Caco-2 (cell line): ENCODE results near the gene PADI2. TPM values are rescaled to one million over a fixed set of nuclear protein-coding genes. Genes with fewer than 3 reads are reported as not detected.

Source experiments
- Bru-seq: library from RNA; stranded (reverse); fragments of 400-500 nt; gene quantifications from one replicate; lab custom pipeline; 2021; lab: Mats Ljungman, UMichigan
- BruChase-seq, 2 experiments: library from RNA; stranded (reverse); fragments of 400-500 nt; gene quantifications; one replicate each; lab custom pipeline; 2021; lab: Mats Ljungman, UMichigan
- BruUV-seq: library from RNA; stranded (reverse); fragments of 400-500 nt; replicated peaks from 2 replicates; lab custom pipeline; 2021; lab: Mats Ljungman, UMichigan
- CTCF ChIA-PET: fragments of 300-600 bp; sonication (Branson Sonifier 250); formaldehyde crosslinking; loops from one replicate; lab custom pipeline; 2022; ENCODE audit warnings: antibody characterized with exemption; lab: Charles Lee
- POLR2A ChIA-PET: fragments of 300-600 bp; sonication (Branson Sonifier 250); formaldehyde crosslinking; loops from one replicate; lab custom pipeline; 2022; ENCODE audit warnings: antibody characterized with exemption; lab: Charles Lee
- DNase-seq, 2 experiments: peaks; one replicate each; pipeline versions ENCODE4 v3.0.0 to v3.0.0-alpha.2; 2020 to 2022
- H3K27me3 ChIP-seq: replicated peaks from 2 replicates; pipeline ENCODE4 v1.6.0; 2011; ENCODE audit warnings: low read length; ENCODE audit not compliant: control insufficient read depth, insufficient read depth
- H3K36me3 ChIP-seq: 2 replicates; pipeline ENCODE4 v1.5.1; 2011; ENCODE audit warnings: low read length; ENCODE audit not compliant: control insufficient read depth, insufficient read depth
- H3K4me1 ChIP-seq: fragments of 250-450 bp; sonication (Bioruptor Pico); 2 replicates; pipeline ENCODE4 v1.5.1; 2020; ENCODE audit warnings: mild to moderate bottlenecking
- H3K4me3 ChIP-seq: 2 replicates; pipeline ENCODE4 v1.5.1; 2011; ENCODE audit warnings: low read depth, mild to moderate bottlenecking, control low read depth, low read length
- H3K9me3 ChIP-seq: fragments of 250-450 bp; sonication (Bioruptor Pico); 2 replicates; pipeline ENCODE4 v1.5.1; 2020; ENCODE audit warnings: mild to moderate bottlenecking, moderate library complexity
- H3K27ac Mint-ChIP-seq: one replicate; pipeline ENCODE4 v1.8.0; 2022; ENCODE audit warnings: mixed read lengths; ENCODE audit not compliant: unreplicated experiment
- H3K27me3 Mint-ChIP-seq: one replicate; pipeline ENCODE4 v1.8.0; 2022; ENCODE audit warnings: mixed read lengths; ENCODE audit not compliant: insufficient read depth, unreplicated experiment
- H3K36me3 Mint-ChIP-seq: one replicate; pipeline ENCODE4 v1.8.0; 2022; ENCODE audit warnings: mild to moderate bottlenecking, mixed read lengths; ENCODE audit not compliant: insufficient read depth, unreplicated experiment
- H3K4me1 Mint-ChIP-seq: one replicate; pipeline ENCODE4 v1.8.0; 2022; ENCODE audit warnings: low read depth, mixed read lengths; ENCODE audit not compliant: unreplicated experiment
- H3K4me3 Mint-ChIP-seq: one replicate; pipeline ENCODE4 v1.8.0; 2022; ENCODE audit warnings: mild to moderate bottlenecking, moderate library complexity, mixed read lengths; ENCODE audit not compliant: unreplicated experiment
- H3K9me3 Mint-ChIP-seq: one replicate; pipeline ENCODE4 v1.8.0; 2022; ENCODE audit warnings: mixed read lengths; ENCODE audit not compliant: unreplicated experiment
- intact Hi-C: fragments of 100-400 bp; cut with micrococcal nuclease; formaldehyde crosslinking; loops from one replicate; pipeline ENCODE4 v1.10.0; 2022; ENCODE audit not compliant: unreplicated experiment
- long read RNA-seq: library from polyadenylated mRNA; stranded (forward); transcript quantifications from one replicate; pipeline ENCODE4 v2.0.0, GENCODE V29; 2022
- total RNA-seq: library from RNA; stranded (reverse); gene quantifications from 2 replicates; pipeline ENCODE4 v1.2.3, GENCODE V29; 2022
- TF ChIP-seq, protein P1 (sequence below), 2 experiments: fragments of 200-600 bp in 1 of 2; IDR thresholded peaks; 1 replicate in 1 of 2; 2 replicates in 1 of 2; pipeline versions ENCODE4 v1.5.1 to v1.8.0; 2011 to 2022; ENCODE audit warnings: antibody characterized with exemption in 1 of 2, control low read depth in 1 of 2, inconsistent platforms in 1 of 2, low read depth in 1 of 2, low read length in 1 of 2, mild to moderate bottlenecking in 1 of 2, moderate library complexity in 1 of 2; ENCODE audit not compliant: insufficient read depth in 1 of 2, severe bottlenecking in 1 of 2, unreplicated experiment in 1 of 2

Gene PADI2
- 0.73 and 0.84 TPM in 2 replicates for total RNA-seq
- Bru-seq, nascent RNA, result percentile 22 among the genes with signal in this experiment
- BruChase-seq, experiment 1, labeled RNA remaining after a 2-hour chase, result percentile 18 among the genes with signal in this experiment
- BruChase-seq, experiment 2, labeled RNA remaining after a 6-hour chase, result percentile 24 among the genes with signal in this experiment
- long read RNA-seq, partial matches to known transcripts, result 0 of 1 reads
- long read RNA-seq, other reads (novel, unspliced or antisense), result 1 of 1 reads

DNA sequence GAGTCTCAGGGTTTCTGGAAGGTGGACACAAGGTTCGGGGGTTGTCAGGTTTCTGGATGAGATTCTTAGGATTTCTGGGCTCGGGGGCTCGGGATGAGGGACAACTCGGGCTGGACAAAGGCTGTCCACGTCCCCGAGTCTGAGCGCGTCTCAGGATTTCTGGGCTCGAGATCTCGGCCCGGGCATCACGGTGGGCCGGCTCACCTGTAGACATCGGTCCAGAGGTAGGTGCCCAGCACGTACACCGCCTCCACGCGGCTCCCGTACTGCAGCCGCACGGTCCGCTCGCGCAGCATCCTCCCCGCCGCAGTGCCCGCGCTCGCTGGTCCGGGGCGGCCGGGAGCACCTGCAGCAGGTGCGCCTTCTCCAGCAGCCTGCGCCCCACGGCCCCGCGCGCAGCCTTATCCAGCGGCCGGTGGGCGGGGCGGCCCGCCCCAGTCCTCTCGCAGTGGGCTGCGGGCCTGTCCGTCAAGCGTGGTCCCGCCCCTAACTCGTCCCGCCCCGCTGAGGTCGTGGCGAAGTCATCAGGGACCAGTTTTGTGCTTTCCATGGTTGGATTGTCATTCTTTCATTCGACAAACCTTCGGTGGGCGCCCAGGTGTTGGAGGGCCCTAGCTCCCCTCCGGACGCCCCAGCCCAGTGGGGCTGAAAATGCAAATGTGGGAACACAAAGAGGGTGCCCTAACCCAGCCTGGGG, at the start of gene PADI2:
TSS of gene PADI2 (minus strand) at position 376 of the 697 bp plus-strand sequence. CDS start at position 296, 80 bp downstream.
- peak; percentile 70 to 82 for DNase-seq
- Mint-ChIP-seq H3K9me3 (no peaks in the 10 kb centered on the region), H3K27ac (no peak within 1 kb of the TSS), H3K4me1 (peaks cover 6% of the 10 kb centered on the region), H3K36me3 (no peaks in the 10 kb centered on the region), H3K27me3 (peaks cover 4% of the 10 kb centered on the region), H3K4me3 (peak within 1 kb of the TSS; percentile 55)
- H3K36me3 ChIP-seq, result no peaks in the 10 kb centered on the region
- no peaks in the 10 kb centered on the region for H3K9me3 ChIP-seq
- peaks cover 11% of the 10 kb centered on the region for H3K4me1 ChIP-seq
- H3K4me3 ChIP-seq, result peak within 1 kb of the TSS; percentile 29
- ChIA-PET CTCF (no interaction called here), POLR2A (no interaction called here)
- BruUV-seq, result no TSS peak
- no peaks in the 10 kb centered on the region for H3K27me3 ChIP-seq
- intact Hi-C loops, result loop anchor here (1.0 kb wide), 1 partner anchor 60 kb away; no protein-coding TSS in a partner anchor
- TF ChIP-seq, protein P1, sequence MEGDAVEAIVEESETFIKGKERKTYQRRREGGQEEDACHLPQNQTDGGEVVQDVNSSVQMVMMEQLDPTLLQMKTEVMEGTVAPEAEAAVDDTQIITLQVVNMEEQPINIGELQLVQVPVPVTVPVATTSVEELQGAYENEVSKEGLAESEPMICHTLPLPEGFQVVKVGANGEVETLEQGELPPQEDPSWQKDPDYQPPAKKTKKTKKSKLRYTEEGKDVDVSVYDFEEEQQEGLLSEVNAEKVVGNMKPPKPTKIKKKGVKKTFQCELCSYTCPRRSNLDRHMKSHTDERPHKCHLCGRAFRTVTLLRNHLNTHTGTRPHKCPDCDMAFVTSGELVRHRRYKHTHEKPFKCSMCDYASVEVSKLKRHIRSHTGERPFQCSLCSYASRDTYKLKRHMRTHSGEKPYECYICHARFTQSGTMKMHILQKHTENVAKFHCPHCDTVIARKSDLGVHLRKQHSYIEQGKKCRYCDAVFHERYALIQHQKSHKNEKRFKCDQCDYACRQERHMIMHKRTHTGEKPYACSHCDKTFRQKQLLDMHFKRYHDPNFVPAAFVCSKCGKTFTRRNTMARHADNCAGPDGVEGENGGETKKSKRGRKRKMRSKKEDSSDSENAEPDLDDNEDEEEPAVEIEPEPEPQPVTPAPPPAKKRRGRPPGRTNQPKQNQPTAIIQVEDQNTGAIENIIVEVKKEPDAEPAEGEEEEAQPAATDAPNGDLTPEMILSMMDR (IDR thresholded peaks at IDR 0.05; ENCODE audit: insufficient read depth in 1 of 2, low read depth in 1 of 2, low read length in 1 of 2, severe bottlenecking in 1 of 2, unreplicated experiment in 1 of 2), result no peak

DNA sequence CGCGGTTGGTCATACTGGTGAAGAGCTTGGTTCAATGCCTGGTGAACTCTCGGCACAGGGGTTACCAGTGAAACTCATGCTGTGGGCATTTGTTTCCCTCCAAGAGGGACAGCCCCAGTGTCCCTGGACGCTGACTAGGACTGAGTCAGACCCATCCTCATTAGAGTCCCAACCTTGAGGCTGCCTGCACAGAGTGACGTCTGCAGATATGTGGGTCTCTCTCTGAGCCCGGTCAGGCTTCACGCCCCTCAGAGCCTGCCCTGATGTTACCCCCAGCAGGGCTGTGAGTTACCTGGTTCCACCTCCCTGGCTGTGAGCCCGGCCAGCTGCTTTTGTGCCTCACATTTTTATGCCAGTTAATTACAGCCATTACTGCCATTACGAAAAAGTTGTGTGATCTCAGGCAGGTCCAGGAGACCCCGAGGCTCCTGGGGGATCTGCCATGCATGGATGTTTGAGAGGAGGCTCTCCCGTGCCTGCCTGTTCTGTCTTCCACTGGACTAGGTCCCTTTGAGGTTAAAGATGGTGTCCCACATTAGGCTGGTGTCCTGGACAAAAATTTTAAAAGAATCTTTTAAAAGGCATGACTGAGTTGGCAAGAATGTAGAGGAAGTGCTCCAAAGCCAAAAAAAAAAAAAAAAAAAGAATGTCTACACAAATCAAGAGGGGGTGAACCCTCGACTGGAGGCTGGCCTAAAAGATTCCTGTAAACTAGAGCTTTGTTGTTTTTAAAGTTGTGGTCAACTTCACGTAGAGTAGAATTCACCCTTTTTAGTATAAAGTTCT, 49.0 kb upstream of the PADI2 start:
- Mint-ChIP-seq H3K36me3 (no peaks in the 10 kb centered on the region), H3K9me3 (peaks cover 7% of the 10 kb centered on the region), H3K4me3 (no peak overlapping the region), H3K4me1 (no peaks in the 10 kb centered on the region), H3K27me3 (peaks cover 5% of the 10 kb centered on the region), H3K27ac (no peak overlapping the region)
- H3K36me3 ChIP-seq, result no peaks in the 10 kb centered on the region
- no TSS peak for BruUV-seq
- no peak overlapping the region for H3K4me3 ChIP-seq
- CTCF ChIA-PET, result no interaction called here
- no peak for DNase-seq
- no peaks in the 10 kb centered on the region for H3K27me3 ChIP-seq
- intact Hi-C loops, result no loop called here
- POLR2A ChIA-PET, result no interaction called here
- TF ChIP-seq, protein P1 (IDR thresholded peaks at IDR 0.05; ENCODE audit: insufficient read depth in 1 of 2, low read depth in 1 of 2, low read length in 1 of 2, severe bottlenecking in 1 of 2, unreplicated experiment in 1 of 2), result no peak
- no peaks in the 10 kb centered on the region for H3K9me3 ChIP-seq
- H3K4me1 ChIP-seq, result no peaks in the 10 kb centered on the region

DNA sequence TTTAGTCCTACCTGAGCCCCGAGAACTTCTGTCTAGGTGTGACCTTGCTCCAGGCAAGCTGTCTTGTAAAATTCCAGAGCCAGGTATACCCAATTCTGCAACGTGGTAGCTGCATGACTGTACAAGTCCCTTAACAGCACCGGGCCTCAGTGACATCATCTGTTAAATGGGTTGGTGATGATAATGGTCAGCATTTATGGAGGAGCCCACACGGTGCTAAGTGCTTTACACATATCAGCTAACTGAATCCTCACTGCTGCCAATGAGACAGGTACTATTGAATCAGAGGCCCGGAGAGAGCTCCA, 48.5 kb upstream of the PADI2 start:
- Mint-ChIP-seq H3K36me3 (no peaks in the 10 kb centered on the region), H3K27ac (no peak overlapping the region), H3K4me1 (no peaks in the 10 kb centered on the region), H3K27me3 (peaks cover 6% of the 10 kb centered on the region), H3K4me3 (no peak overlapping the region), H3K9me3 (peaks cover 2% of the 10 kb centered on the region)
- Histone ChIP-seq H3K4me1 (no peaks in the 10 kb centered on the region), H3K27me3 (no peaks in the 10 kb centered on the region), H3K36me3 (no peaks in the 10 kb centered on the region), H3K9me3 (no peaks in the 10 kb centered on the region), H3K4me3 (no peak overlapping the region)
- BruUV-seq, result no TSS peak
- intact Hi-C loops, result no loop called here
- ChIA-PET POLR2A (no interaction called here), CTCF (no interaction called here)
- no peak for DNase-seq
- TF ChIP-seq, protein P1 (IDR thresholded peaks at IDR 0.05; ENCODE audit: insufficient read depth in 1 of 2, low read depth in 1 of 2, low read length in 1 of 2, severe bottlenecking in 1 of 2, unreplicated experiment in 1 of 2), result no peak
